Activated T-cell treated with anti-CD3 and anti-CD28 coated beads, Interleukin-2, amount 50 U/mL, for 1 hour (primary cell): ENCODE results near the gene RNF115.

Experiments
- DNase-seq: peaks from one replicate; pipeline ENCODE4 v3.0.0-alpha.2; 2020

RNF115 gene

GRCh38 chr1:145692785-145693443, 131.0 kb downstream of the RNF115 start:
- DNase-seq: no peak

- DNase-seq: no peak
Measured at GRCh38 chr1:145690587-145691558, 133.0 kb downstream of the RNF115 start.

- DNase-seq: no peak
Measured at GRCh38 chr1:145689922-145690321, 134.0 kb downstream of the RNF115 start.

- DNase-seq: no peak
Measured at GRCh38 chr1:145688924-145689323, 135.0 kb downstream of the RNF115 start.
